GM12874 (cell line): ENCODE data around the gene UHRF1.

ENCODE experiments used
- TF ChIP-seq, protein P1 (sequence below): IDR thresholded peaks from 2 replicates; pipeline ENCODE4 v1.5.1; 2011; ENCODE audit warnings: low read depth, mild to moderate bottlenecking, control low read depth, low read length, moderate library complexity; ENCODE audit not compliant: insufficient read depth

UHRF1 gene

GRCh38 chr19:4909897-4910593, 744 bp downstream of the UHRF1 start:
- TF ChIP-seq, protein P1, sequence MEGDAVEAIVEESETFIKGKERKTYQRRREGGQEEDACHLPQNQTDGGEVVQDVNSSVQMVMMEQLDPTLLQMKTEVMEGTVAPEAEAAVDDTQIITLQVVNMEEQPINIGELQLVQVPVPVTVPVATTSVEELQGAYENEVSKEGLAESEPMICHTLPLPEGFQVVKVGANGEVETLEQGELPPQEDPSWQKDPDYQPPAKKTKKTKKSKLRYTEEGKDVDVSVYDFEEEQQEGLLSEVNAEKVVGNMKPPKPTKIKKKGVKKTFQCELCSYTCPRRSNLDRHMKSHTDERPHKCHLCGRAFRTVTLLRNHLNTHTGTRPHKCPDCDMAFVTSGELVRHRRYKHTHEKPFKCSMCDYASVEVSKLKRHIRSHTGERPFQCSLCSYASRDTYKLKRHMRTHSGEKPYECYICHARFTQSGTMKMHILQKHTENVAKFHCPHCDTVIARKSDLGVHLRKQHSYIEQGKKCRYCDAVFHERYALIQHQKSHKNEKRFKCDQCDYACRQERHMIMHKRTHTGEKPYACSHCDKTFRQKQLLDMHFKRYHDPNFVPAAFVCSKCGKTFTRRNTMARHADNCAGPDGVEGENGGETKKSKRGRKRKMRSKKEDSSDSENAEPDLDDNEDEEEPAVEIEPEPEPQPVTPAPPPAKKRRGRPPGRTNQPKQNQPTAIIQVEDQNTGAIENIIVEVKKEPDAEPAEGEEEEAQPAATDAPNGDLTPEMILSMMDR = no peak

DNA sequence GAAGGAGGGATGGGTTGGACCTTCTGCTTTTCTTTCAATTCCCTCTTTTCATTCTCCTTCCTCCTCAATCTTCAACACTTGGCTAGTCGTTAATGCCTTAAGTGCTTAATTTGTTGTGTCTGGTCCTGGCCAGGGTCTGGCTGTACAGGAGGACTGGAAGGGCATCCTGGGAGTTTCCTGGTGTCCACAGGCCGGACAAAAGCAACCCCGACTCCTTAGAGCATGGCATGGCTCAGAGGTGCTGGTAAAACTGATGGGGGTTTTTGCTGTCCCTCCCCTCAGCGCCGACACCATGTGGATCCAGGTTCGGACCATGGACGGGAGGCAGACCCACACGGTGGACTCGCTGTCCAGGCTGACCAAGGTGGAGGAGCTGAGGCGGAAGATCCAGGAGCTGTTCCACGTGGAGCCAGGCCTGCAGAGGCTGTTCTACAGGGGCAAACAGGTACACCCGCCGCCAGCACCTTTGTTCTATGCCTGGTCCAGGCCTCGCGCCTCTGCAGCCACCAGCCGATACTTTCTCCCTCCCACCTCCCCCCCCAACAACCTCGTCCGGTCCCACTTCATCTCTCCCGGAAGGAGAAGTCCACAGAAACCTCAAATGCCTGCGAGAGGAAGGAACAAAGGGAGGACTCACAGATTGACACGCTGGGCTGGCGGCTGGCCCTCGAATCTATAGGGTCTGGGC, 1.4 kb downstream of the UHRF1 start:
- TF ChIP-seq, protein P1 = no peak

DNA sequence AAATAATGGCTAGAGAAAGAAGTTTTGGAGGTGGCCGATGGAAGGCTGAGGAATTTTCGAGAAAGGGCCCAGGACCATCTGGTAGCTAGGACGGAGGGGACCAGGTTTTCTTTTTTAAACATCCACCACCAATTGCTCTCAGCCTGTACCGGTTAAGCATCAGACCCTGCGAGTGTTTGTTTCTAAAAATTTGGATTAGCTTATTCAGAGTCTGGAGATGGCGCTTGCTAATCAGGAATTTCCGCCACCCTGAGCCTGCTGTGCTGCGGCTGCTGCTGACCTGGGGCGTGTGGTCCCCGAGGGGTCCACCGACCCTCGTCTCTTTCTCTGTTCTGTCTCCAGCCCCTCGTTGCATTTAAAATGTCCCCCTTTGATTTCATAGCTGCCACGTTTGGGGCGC, 2.0 kb downstream of the UHRF1 start:
- TF ChIP-seq, protein P1 = no peak

GRCh38 chr19:4911786-4912672, 2.7 kb downstream of the UHRF1 start:
- TF ChIP-seq, protein P1 = peak; percentile 51

DNA sequence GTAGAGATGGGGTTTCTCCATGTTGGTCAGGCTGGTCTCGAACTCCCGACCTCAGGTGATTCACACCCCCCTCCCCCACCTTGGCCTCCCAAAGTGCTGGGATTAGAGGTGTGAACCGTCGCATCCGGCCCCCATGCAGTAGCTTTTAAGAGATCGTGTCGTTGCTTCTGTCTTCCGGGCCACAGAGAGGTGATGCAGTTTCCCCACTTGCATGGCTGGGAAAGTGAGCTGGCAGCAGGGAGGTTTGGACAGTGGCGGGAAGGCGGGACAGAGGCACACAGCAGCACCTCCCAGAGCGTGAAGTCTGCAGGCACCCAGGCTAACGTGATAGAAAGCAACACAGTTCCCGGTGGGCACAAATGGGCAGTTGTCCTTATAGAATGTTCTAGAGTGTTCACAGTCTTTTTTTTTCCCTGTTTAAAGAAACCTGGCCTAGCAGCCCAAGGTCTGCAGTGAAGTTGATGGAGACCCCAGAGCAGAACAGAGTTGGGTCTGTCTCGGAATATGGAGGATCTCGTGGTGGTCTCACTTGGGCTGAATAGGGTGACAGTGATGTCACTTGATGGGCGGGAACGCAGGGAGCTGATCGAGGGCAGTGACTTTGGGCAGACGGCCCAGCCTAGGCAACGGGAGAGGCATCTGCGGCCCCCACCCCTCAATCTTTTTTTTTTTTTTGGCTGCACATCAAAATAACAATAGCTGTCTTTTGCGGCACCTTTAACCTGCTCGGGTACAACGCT, 4.9 kb downstream of the UHRF1 start:
- TF ChIP-seq, protein P1 = no peak

- TF ChIP-seq, protein P1 = no peak
Measured at GRCh38 chr19:4914736-4915501, 5.6 kb downstream of the UHRF1 start.
